PC-3 (cell line): ENCODE measurements around the gene SMYD3. TPM values are rescaled to one million over a fixed set of nuclear protein-coding genes. Genes with fewer than 3 reads are reported as not detected.

ENCODE experiments used
- ATAC-seq: fragments of 200-7000 bp; cut with Tn5 transposase; 2 replicates; pipeline ENCODE4 v1.9.1; 2020; ENCODE audit warnings: mild to moderate bottlenecking, moderate library complexity
- BruUV-seq: library from RNA; stranded (reverse); fragments of 400-500 nt; replicated peaks from 2 replicates; lab custom pipeline; 2021; lab: Mats Ljungman, UMichigan
- CTCF ChIA-PET: fragments of 300-600 bp; sonication (Branson Sonifier 250); formaldehyde crosslinking; loops from one replicate; lab custom pipeline; 2022; ENCODE audit warnings: antibody characterized with exemption; lab: Charles Lee
- POLR2A ChIA-PET: fragments of 300-600 bp; sonication (Branson Sonifier 250); formaldehyde crosslinking; loops from one replicate; lab custom pipeline; 2022; ENCODE audit warnings: antibody characterized with exemption; ENCODE audit not compliant: unreplicated experiment; lab: Charles Lee
- DNase-seq: peaks from one replicate; pipeline ENCODE4 v3.0.0-alpha.2; 2015
- H2AFZ ChIP-seq: fragments of 300-600 bp; sonication (generic); 2 replicates; pipeline ENCODE4 v1.6.0; 2016; ENCODE audit warnings: antibody characterized with exemption, low read length
- H3F3A ChIP-seq: fragments of 300-600 bp; sonication (generic); one replicate; pipeline ENCODE4 v1.6.0; 2017; ENCODE audit warnings: antibody characterized with exemption, low read length, control low read depth, mild to moderate bottlenecking; ENCODE audit not compliant: unreplicated experiment
- H3K27ac ChIP-seq: fragments of 300-600 bp; sonication (generic); 2 replicates; pipeline ENCODE4 v1.5.1; 2016; ENCODE audit warnings: mild to moderate bottlenecking, low read length
- H3K27me3 ChIP-seq: fragments of 300-600 bp; sonication (generic); 2 replicates; pipeline ENCODE4 v1.6.1; 2016; ENCODE audit warnings: low read length, mixed read lengths
- H3K36me3 ChIP-seq: fragments of 300-600 bp; sonication (generic); 2 replicates; pipeline ENCODE4 v1.6.1; 2016; ENCODE audit warnings: low read depth, mixed run types, low read length, mixed read lengths
- H3K4me1 ChIP-seq: fragments of 300-600 bp; sonication (generic); 2 replicates; pipeline ENCODE4 v1.5.1; 2016; ENCODE audit warnings: low read length; ENCODE audit not compliant: insufficient read depth
- H3K4me2 ChIP-seq: fragments of 300-600 bp; sonication (generic); 2 replicates; pipeline ENCODE4 v1.6.0; 2016; ENCODE audit warnings: low read length
- H3K4me3 ChIP-seq: fragments of 300-600 bp; sonication (generic); 2 replicates; pipeline ENCODE4 v1.5.1; 2016; ENCODE audit warnings: mild to moderate bottlenecking, low read length, mixed read lengths
- H3K79me2 ChIP-seq: fragments of 300-600 bp; sonication (generic); 2 replicates; pipeline ENCODE4 v1.6.1; 2017; ENCODE audit warnings: low read length, mixed read lengths
- H3K9ac ChIP-seq: fragments of 300-600 bp; sonication (generic); 2 replicates; pipeline ENCODE4 v1.6.0; 2016; ENCODE audit warnings: mild to moderate bottlenecking, low read length
- H3K9me2 ChIP-seq: fragments of 300-600 bp; sonication (generic); replicated peaks from 2 replicates; pipeline ENCODE4 v1.6.1; 2016; ENCODE audit warnings: mixed run types, low read length, mixed read lengths
- H3K9me3 ChIP-seq: fragments of 300-600 bp; sonication (generic); 2 replicates; pipeline ENCODE4 v1.6.1; 2016; ENCODE audit warnings: low read length, mixed read lengths
- H4K20me1 ChIP-seq: fragments of 300-600 bp; sonication (generic); 2 replicates; pipeline ENCODE4 v1.6.1; 2016; ENCODE audit warnings: low read length, mixed read lengths
- CTCF ChIP-seq: fragments of 300-600 bp; sonication (generic); conservative IDR thresholded peaks from 2 replicates; pipeline ENCODE4 v1.5.1; 2017; ENCODE audit warnings: antibody characterized with exemption, low read depth, mild to moderate bottlenecking, low read length
- EZH2 ChIP-seq: fragments of 300-600 bp; sonication (generic); IDR thresholded peaks from one replicate; pipeline ENCODE4 v1.6.1; 2017; ENCODE audit warnings: antibody characterized with exemption, mild to moderate bottlenecking, low read length; ENCODE audit not compliant: unreplicated experiment
- EZH2phosphoT487 ChIP-seq: fragments of 300-600 bp; sonication (generic); IDR thresholded peaks from 2 replicates; pipeline ENCODE4 v1.6.1; 2018; ENCODE audit warnings: mild to moderate bottlenecking, antibody characterized with exemption, low read length, borderline replicate concordance
- intact Hi-C: fragments of 100-400 bp; cut with micrococcal nuclease; formaldehyde crosslinking; loops from 2 replicates; pipeline ENCODE4 v1.9.0; 2023
- total RNA-seq: library from RNA; depleted of rRNA; stranded (reverse); fragments of >200 nt; gene quantifications from 2 replicates; pipeline ENCODE4 v1.2.3, GENCODE V29; 2014

SMYD3 gene
- total RNA-seq, 1 experiment from 2014 or later: 33.0 TPM

GRCh38 chr1:245969283-245969682 lies 537.8 kb downstream of the SMYD3 start:
- Histone ChIP-seq H3F3A (no peaks in the 10 kb centered on the region), H3K4me1 (peaks cover 14% of the 10 kb centered on the region), H3K27me3 (no peaks in the 10 kb centered on the region), H3K79me2 (no peaks in the 10 kb centered on the region), H3K9me2 (no peaks in the 10 kb centered on the region), H4K20me1 (no peaks in the 10 kb centered on the region), H3K4me2 (peak overlapping the region; percentile 35), H3K36me3 (no peaks in the 10 kb centered on the region), H2AFZ (no peak overlapping the region), H3K4me3 (no peak overlapping the region), H3K27ac (peak overlapping the region; percentile 44), H3K9me3 (no peaks in the 10 kb centered on the region), H3K9ac (no peak overlapping the region)
- ATAC-seq (peak; percentile 94), DNase-seq (peak; percentile 87)
- TF ChIP-seq EZH2 (no peak), CTCF (no peak)
- no TSS peak for BruUV-seq
- ChIA-PET CTCF (no interaction called here), POLR2A (interaction anchor here (0.7 kb wide), 1 partner anchor 28 kb away, joined by 6 read pairs; no protein-coding TSS in a partner anchor)
- intact Hi-C loops: no loop called here

DNA sequence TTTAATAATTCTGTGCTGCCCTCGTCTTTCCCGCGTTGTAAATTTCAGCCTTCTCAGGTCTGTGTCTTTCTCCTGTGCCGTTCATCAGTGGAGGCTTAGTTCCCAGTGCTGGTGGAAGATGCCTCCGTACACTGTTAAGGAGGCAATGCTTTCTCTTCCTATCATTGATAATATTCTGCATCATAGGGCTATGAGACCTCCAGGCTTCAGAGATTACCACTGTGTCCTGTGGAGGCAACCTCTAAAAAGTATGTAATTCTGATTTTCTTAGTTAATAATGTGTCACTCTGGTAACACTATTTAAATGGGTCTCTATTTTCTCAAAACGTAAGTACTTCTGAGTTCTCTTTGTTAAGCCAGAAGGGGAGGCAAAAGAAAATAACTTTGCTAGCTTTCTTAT lies 538.3 kb downstream of the SMYD3 start:
- H3K9me3 ChIP-seq: no peaks in the 10 kb centered on the region
- ChIA-PET POLR2A (no interaction called here), CTCF (no interaction called here)
- no peaks in the 10 kb centered on the region for H3K27me3 ChIP-seq
- no peaks in the 10 kb centered on the region for H4K20me1 ChIP-seq
- H3F3A ChIP-seq: no peaks in the 10 kb centered on the region
- DNase-seq: no peak
- BruUV-seq: no TSS peak
- no peaks in the 10 kb centered on the region for H3K36me3 ChIP-seq
- H3K4me2 ChIP-seq: no peak overlapping the region
- no peak overlapping the region for H3K4me3 ChIP-seq
- no peak for ATAC-seq
- H2AFZ ChIP-seq: no peak overlapping the region
- TF ChIP-seq EZH2: no peak
- no peak for TF ChIP-seq CTCF
- TF ChIP-seq EZH2phosphoT487: no peak
- H3K4me1 ChIP-seq: peaks cover 14% of the 10 kb centered on the region
- H3K27ac ChIP-seq: no peak overlapping the region
- intact Hi-C loops: no loop called here
- H3K9ac ChIP-seq: no peak overlapping the region
- H3K79me2 ChIP-seq: no peaks in the 10 kb centered on the region
- no peaks in the 10 kb centered on the region for H3K9me2 ChIP-seq

- BruUV-seq: no TSS peak
- no peak for TF ChIP-seq EZH2
- TF ChIP-seq EZH2phosphoT487: no peak
- no peak for TF ChIP-seq CTCF
- intact Hi-C loops: no loop called here
- DNase-seq: peak; percentile 14
- no peak overlapping the region for H3K9ac ChIP-seq
- ChIA-PET CTCF (no interaction called here), POLR2A (no interaction called here)
- H3K4me3 ChIP-seq: no peak overlapping the region
- no peak overlapping the region for H3K4me2 ChIP-seq
- peaks cover 14% of the 10 kb centered on the region for H3K4me1 ChIP-seq
- ATAC-seq: no peak
- no peaks in the 10 kb centered on the region for H3K36me3 ChIP-seq
- H3F3A ChIP-seq: no peaks in the 10 kb centered on the region
- no peaks in the 10 kb centered on the region for H4K20me1 ChIP-seq
- no peaks in the 10 kb centered on the region for H3K9me3 ChIP-seq
- no peak overlapping the region for H3K27ac ChIP-seq
- no peaks in the 10 kb centered on the region for H3K9me2 ChIP-seq
- H3K79me2 ChIP-seq: no peaks in the 10 kb centered on the region
- no peaks in the 10 kb centered on the region for H3K27me3 ChIP-seq
- H2AFZ ChIP-seq: no peak overlapping the region
These were observed 541.7 kb downstream of the SMYD3 start for GRCh38 chr1:245965398-245965797.
